C4-2B (cell line): ENCODE results near the gene FSIP1.
A peak's percentile ranks its signal among the peaks of the same experiment; 100 is the strongest.

Source experiments
- H3K27ac ChIP-seq: fragments of 450-650 bp; 2 replicates; pipeline ENCODE4 v1.5.1; 2017
- ZFX ChIP-seq: fragments of 450-650 bp; IDR thresholded peaks from 2 replicates; pipeline ENCODE4 v1.6.1; 2017
- TF ChIP-seq, protein P1 (sequence below): fragments of 450-650 bp; conservative IDR thresholded peaks from 2 replicates; pipeline ENCODE4 v1.5.1; 2017; ENCODE audit warnings: mild to moderate bottlenecking

The FSIP1 gene

DNA sequence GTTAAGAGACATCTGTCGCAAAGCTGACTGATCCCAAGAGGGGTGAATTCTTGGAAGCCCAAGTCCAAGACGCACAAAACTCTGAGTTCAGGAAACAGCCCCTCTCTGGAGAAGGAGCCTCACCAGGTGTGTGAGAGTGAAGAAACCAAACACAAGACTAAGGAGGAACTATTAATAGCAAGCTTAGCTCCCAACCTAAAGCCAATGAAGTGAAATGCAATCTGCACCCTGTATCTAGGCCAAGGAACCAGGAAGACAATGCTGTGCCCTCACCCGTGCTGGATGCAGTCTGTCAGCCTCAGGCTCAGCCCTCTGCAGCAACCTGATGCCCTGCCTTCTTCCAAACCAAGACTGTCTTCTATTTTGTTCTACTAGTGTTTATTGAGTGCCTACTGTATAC, 224.2 kb downstream of the FSIP1 start:
- TF ChIP-seq ZFX = no peak
- TF ChIP-seq, protein P1, sequence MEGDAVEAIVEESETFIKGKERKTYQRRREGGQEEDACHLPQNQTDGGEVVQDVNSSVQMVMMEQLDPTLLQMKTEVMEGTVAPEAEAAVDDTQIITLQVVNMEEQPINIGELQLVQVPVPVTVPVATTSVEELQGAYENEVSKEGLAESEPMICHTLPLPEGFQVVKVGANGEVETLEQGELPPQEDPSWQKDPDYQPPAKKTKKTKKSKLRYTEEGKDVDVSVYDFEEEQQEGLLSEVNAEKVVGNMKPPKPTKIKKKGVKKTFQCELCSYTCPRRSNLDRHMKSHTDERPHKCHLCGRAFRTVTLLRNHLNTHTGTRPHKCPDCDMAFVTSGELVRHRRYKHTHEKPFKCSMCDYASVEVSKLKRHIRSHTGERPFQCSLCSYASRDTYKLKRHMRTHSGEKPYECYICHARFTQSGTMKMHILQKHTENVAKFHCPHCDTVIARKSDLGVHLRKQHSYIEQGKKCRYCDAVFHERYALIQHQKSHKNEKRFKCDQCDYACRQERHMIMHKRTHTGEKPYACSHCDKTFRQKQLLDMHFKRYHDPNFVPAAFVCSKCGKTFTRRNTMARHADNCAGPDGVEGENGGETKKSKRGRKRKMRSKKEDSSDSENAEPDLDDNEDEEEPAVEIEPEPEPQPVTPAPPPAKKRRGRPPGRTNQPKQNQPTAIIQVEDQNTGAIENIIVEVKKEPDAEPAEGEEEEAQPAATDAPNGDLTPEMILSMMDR = no peak
- H3K27ac ChIP-seq = peak overlapping the region; percentile 20; the same call in 1 of the 2 replicates

DNA sequence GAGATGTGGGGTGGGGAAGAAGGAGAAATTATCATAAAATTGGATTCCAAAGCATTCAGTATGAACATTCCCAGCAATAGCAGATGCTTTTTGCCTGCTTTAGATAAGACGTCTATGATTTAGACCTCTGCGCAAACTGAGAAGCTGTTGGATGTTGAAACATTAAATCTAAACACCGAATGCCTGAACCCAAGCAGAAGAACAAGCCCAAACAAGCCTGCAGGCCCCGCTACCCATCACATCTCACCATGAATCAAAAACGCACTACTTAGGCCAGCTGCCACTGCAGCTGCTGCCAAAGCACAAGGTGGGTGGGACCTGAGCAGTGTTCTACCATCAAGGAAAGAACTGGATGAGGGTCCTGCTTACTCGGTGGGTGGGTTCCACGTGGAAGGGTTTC, 226.2 kb downstream of the FSIP1 start:
- TF ChIP-seq ZFX = no peak
- TF ChIP-seq, protein P1 = no peak
- H3K27ac ChIP-seq = no peak overlapping the region

DNA sequence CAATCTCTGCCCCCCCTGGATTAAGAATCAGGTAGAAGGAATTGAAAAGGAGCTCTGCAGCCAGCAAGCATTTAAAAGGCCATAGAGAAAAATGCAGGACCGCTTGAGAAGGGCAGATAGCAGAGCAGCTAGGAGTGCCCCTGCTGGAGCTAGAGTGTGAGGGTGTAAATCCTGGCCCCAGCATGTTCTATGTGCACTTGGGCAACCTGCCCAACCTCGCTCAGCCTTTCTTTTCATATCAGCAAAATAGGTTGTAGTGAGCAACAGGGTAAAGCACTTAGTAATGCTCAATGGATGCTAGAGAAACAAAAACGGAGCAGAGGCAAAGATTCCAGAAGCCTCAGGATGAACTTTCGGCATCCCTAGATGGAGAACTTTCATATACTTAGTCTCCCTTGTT, 226.8 kb downstream of the FSIP1 start:
- H3K27ac ChIP-seq = peak overlapping the region; percentile 48

DNA sequence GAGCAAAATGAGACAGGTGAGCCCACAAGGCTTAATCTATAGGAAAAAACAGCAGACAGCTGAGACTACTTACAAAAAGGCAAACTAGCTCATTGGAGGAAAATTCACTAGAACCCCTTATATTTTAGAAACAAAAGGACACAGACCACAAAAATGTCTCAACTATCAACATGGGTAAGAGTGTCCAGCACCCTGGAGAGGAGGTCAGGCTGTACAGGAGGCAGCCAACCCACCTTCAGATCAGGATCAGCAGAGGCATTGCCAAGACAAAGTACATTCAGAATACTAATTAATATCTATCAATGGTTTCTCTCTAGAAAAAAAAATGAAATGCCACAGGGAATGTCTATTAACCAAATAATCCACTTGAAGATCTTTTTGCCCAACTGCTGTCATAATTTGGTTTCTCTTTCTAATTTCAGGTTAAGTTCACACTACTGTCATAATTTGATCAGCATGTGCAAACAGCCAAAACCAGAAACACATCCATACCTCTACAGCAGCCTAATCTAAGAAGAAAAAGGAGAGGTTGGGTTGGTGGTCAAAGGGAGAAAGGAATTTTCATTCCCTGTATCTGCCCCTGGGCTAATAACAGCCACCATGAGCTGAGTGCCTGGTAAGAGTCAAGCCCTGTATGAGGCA, 227.8 kb downstream of the FSIP1 start:
- TF ChIP-seq, protein P1 = no peak
- no peak for TF ChIP-seq ZFX
- peak overlapping the region; percentile 48; the same call in 1 of the 2 replicates for H3K27ac ChIP-seq

More for the DNA sequence above, 226.8 kb downstream of the FSIP1 start:
- no peak for TF ChIP-seq ZFX
- TF ChIP-seq, protein P1 = no peak

DNA sequence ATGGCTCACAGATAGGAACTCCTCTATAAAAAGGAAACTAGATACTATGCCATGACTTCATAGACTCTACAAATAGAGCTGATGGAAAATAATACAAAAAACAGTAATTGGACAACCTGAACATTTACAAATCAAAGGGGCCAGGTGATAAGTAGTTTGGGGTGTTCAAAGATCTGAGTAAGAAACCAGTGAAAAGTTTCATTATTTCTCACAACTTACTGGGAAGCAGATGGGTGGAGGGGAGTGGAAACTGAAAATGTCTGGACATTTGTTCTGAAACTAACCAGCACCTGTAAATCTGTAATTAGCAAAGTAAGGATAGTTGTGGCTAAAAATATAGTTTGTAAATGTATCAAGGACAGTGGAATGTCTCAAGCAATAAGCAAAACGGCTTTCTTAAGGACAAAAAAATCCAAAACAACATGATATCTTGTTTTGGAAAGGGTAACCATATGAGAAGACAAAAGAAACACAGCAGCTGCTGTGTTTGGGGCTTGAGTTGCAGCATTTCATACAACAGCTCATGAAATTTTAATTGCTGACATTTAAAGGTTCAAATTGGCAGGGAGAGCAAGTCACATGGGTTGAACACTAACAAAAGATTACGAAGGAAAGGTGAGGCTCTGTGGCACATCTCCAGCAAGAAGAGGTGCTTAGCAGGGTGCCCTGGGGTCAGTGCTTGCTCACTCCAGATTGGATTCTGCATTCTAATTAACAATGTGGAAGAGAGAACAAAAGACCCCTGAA, 228.5 kb downstream of the FSIP1 start:
- peak overlapping the region; percentile 65 for H3K27ac ChIP-seq

DNA sequence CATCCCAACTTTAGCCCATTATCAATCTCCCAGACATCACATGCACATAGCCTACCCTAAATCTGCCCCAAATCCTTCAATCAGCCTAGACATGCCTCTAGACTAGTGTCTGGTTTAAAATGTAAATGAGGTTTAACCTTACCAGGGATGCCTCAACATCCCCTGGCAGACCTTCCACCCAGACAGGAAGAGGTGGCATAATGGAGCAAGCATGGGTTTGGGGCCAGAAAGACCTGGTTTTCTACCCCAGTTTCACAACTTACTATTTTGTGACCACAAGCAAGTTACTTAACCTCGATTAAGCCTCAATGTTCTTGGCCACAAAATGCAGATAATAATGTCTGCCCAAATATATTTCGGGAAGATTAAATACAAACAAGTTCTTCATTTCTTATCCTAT, 230.1 kb downstream of the FSIP1 start:
- H3K27ac ChIP-seq = no peak overlapping the region
- TF ChIP-seq, protein P1 = no peak
- TF ChIP-seq ZFX = no peak

More for the DNA sequence above, 228.5 kb downstream of the FSIP1 start:
- no peak for TF ChIP-seq ZFX
- TF ChIP-seq, protein P1 = no peak

DNA sequence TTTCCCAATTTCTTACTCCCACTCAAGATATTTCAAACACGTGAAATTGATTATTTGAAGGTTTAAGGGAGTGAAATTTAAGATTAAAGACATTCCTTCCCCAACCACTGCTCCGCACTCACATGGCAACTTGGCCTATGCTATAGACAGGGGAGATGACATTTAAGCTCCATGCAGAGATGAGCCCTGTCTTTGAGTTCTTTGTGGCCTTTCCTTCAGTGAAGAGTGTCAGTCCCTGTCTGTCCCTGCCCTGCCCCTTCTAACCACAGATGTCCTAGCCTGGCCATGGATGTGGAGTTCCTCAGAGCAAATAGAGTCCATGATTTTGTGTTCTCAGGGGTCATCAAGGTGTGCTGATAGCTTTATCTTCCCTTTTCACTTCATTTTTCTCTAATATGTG, 231.2 kb downstream of the FSIP1 start:
- no peak overlapping the region for H3K27ac ChIP-seq
- TF ChIP-seq ZFX = no peak
- TF ChIP-seq, protein P1 = no peak
